HEK293 (cell line): ENCODE measurements around the gene PPM1L.

ENCODE experiments used
- ZNF138 ChIP-seq: fragments of 450-650 bp; formaldehyde crosslinking; IDR thresholded peaks from 2 replicates; pipeline ENCODE4 v1.5.1; 2016; ENCODE audit warnings: missing biosample characterization, missing genetic modification characterization, borderline replicate concordance
- ZNF274 ChIP-seq, 2 experiments: fragments of 200-500 bp in 1 of 2; fragments of 450-650 bp in 1 of 2; sonication (Bioruptor generic) in 1 of 2; formaldehyde crosslinking in 1 of 2; IDR thresholded peaks; 2 replicates each; pipeline versions ENCODE4 v1.5.1 to v1.6.1; 2014 to 2016; ENCODE audit warnings: borderline replicate concordance in 1 of 2, inconsistent platforms in 1 of 2, low read length in 1 of 2, missing biosample characterization in 1 of 2, missing genetic modification characterization in 1 of 2
- ZNF561 ChIP-seq: fragments of 450-650 bp; IDR thresholded peaks from 2 replicates; pipeline ENCODE4 v1.5.1; 2018; ENCODE audit warnings: missing biosample characterization, missing genetic modification characterization, borderline replicate concordance
- ZNF747 ChIP-seq: fragments of 450-650 bp; formaldehyde crosslinking; IDR thresholded peaks from 2 replicates; pipeline ENCODE4 v1.5.1; 2016; ENCODE audit warnings: missing biosample characterization, missing genetic modification characterization
- TF ChIP-seq, protein P1 (sequence below): fragments of 450-650 bp; formaldehyde crosslinking; IDR thresholded peaks from 2 replicates; pipeline ENCODE4 v1.5.1; 2017; ENCODE audit warnings: missing biosample characterization, missing genetic modification characterization
- TF ChIP-seq, protein P2 (sequence below): fragments of 450-650 bp; formaldehyde crosslinking; IDR thresholded peaks from 2 replicates; pipeline ENCODE4 v1.5.0; 2017; ENCODE audit warnings: missing biosample characterization, missing genetic modification characterization, borderline replicate concordance
- TF ChIP-seq, protein P3 (sequence below): fragments of 450-650 bp; formaldehyde crosslinking; IDR thresholded peaks from 2 replicates; pipeline ENCODE4 v1.5.1; 2016; ENCODE audit warnings: missing biosample characterization, missing genetic modification characterization

DNA sequence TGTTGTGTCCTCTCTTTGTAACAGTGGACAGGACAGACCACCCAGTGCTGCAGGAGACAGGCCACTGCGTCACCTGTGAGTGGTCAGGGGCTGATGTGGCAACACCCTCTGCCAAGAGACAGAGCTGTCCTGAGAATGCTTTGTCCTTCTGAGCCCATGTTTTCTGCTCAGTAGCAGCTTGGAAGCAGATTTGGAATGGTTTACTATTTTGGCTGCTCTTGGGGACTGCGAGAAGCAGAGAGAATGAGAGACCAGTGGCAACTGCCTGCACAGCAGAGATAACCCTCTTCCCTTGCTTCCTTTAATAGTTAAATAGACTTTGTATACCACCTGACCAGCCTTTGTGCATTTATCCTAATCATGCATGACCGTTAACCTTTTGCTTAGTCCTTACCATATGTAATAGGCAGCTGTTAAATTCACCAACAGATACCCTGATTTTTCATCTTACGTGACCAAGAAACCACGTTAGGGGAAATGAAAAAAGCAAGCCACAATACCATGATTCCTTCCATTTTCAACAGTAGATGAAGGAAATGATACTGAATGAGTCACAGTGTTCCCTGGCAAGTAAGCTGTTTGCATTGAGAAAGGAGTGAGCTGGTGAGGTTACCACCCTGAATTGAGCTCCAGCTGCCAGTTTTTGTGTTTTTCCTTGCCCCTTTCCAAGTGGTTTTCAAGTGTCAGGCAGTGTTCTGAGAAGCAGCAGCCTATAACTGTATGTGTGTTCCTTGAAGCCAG is 313.6 kb downstream of the PPM1L start:
- TF ChIP-seq, protein P1, sequence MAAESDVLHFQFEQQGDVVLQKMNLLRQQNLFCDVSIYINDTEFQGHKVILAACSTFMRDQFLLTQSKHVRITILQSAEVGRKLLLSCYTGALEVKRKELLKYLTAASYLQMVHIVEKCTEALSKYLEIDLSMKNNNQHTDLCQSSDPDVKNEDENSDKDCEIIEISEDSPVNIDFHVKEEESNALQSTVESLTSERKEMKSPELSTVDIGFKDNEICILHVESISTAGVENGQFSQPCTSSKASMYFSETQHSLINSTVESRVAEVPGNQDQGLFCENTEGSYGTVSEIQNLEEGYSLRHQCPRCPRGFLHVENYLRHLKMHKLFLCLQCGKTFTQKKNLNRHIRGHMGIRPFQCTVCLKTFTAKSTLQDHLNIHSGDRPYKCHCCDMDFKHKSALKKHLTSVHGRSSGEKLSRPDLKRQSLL (tag by site-specific recombination), result no peak
- TF ChIP-seq ZNF747 (tag by site-specific recombination), result no peak
- TF ChIP-seq, protein P2, sequence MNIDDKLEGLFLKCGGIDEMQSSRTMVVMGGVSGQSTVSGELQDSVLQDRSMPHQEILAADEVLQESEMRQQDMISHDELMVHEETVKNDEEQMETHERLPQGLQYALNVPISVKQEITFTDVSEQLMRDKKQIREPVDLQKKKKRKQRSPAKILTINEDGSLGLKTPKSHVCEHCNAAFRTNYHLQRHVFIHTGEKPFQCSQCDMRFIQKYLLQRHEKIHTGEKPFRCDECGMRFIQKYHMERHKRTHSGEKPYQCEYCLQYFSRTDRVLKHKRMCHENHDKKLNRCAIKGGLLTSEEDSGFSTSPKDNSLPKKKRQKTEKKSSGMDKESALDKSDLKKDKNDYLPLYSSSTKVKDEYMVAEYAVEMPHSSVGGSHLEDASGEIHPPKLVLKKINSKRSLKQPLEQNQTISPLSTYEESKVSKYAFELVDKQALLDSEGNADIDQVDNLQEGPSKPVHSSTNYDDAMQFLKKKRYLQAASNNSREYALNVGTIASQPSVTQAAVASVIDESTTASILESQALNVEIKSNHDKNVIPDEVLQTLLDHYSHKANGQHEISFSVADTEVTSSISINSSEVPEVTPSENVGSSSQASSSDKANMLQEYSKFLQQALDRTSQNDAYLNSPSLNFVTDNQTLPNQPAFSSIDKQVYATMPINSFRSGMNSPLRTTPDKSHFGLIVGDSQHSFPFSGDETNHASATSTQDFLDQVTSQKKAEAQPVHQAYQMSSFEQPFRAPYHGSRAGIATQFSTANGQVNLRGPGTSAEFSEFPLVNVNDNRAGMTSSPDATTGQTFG (tag by site-specific recombination), result no peak
- TF ChIP-seq ZNF274 (IDR thresholded peaks at IDR 0.05; ENCODE audit: low read length), result no peak
- no peak for TF ChIP-seq ZNF274 (tag by site-specific recombination; IDR thresholded peaks at IDR 0.05; ENCODE audit: borderline replicate concordance)
- TF ChIP-seq, protein P3, sequence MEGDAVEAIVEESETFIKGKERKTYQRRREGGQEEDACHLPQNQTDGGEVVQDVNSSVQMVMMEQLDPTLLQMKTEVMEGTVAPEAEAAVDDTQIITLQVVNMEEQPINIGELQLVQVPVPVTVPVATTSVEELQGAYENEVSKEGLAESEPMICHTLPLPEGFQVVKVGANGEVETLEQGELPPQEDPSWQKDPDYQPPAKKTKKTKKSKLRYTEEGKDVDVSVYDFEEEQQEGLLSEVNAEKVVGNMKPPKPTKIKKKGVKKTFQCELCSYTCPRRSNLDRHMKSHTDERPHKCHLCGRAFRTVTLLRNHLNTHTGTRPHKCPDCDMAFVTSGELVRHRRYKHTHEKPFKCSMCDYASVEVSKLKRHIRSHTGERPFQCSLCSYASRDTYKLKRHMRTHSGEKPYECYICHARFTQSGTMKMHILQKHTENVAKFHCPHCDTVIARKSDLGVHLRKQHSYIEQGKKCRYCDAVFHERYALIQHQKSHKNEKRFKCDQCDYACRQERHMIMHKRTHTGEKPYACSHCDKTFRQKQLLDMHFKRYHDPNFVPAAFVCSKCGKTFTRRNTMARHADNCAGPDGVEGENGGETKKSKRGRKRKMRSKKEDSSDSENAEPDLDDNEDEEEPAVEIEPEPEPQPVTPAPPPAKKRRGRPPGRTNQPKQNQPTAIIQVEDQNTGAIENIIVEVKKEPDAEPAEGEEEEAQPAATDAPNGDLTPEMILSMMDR (tag by site-specific recombination), result no peak
- no peak for TF ChIP-seq ZNF561 (tag by site-specific recombination)
- no peak for TF ChIP-seq ZNF138 (tag by site-specific recombination)
